NCI-H1417 treated with DMSO at 0.1 percent for 48 hours (cell line): ENCODE results near the gene GALNS.

Experiments
- DNase-seq: peaks from one replicate; lab custom pipeline; 2025; lab: John Stamatoyannopoulos, UW

The GALNS gene

DNA sequence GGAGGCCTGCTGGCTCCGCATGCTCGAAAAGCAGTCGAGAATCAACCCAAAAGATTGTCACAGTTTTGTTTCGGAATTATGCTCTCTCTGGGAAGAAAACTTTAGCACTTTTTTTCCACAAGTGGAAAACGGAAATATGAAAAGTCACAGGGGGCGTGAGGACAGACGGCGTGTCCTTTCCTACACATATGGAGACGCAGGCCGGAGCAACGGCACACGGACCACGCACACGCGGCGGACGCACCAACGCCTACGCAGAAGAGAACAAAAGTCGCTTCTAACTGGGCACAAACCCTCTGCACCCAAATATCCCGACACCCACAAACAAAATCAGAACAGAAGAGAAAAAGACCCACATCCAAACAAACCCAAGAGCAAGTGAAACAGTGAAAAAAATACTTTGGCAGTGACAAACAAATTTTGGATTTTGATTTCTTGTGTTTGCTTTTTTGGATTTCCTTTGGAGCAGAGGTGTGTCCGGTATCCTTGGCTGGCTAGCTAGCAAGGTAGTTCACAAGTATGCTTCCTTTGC, 19.0 kb upstream of the GALNS start:
- DNase-seq = no peak

DNA sequence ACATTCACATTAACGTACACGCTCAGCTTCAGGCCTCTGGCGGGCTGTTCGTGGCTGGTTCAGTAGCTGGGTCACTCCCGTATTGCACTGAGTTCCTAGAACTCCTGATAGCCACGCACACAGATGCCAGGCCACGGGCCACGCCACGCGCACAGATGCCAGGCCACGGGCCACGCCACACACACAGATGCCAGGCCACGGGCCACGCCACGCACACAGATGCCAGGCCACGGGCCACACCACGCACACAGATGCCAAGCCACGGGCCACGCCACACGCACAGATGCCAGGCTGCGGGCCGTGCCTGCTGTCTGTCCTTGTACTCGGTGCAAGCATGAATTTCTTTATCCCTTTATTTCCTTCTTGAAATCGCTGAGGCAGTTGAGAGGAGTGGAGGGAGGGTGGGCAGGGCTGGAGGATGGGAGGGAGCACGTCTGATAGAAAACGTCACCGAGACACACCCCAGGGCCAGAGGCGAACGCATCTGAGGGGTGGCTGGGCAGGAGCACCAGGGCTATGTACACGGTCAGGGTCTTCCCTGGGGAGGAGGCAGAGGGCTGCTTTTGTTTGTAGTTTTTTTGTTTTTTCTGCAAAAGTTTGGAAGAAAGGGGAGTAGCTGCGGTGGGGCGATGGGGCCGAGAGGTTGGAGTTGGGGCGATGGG, 18.3 kb upstream of the GALNS start:
- DNase-seq = no peak

DNA sequence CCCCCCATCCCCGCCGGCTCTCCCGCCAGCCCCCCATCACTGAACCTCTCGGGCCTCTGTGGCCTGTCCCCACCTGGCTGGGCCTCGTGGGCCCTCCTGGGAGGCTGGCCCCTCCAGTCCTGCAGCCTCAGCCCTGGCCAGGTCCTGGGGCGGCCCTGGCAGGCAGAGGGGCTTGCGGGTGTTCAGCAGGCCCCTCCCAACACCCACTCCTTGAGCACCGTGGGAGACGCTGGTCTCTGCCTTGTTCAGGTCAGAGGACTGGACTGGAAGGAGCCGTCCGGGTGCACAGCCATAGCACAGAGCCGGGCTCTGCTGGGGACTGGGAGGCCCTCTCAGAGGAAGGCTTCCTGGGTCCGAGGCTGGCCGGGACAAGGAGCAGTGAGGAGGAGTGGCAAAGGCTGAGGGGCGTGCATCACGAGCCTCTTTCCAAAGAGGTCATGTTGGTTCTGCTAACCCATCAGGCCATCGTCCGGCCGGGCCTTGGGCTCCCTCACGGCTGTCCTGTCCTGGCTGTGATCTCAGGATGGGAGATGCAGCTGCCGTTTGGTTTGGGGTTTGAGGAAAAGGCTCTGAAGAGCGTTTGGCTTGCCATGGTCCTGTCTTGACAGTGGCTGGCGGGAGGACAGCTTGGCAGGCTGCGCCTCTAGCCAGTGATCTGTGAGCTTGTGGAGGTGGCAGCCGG, 16.0 kb upstream of the GALNS start:
- DNase-seq = no peak

DNA sequence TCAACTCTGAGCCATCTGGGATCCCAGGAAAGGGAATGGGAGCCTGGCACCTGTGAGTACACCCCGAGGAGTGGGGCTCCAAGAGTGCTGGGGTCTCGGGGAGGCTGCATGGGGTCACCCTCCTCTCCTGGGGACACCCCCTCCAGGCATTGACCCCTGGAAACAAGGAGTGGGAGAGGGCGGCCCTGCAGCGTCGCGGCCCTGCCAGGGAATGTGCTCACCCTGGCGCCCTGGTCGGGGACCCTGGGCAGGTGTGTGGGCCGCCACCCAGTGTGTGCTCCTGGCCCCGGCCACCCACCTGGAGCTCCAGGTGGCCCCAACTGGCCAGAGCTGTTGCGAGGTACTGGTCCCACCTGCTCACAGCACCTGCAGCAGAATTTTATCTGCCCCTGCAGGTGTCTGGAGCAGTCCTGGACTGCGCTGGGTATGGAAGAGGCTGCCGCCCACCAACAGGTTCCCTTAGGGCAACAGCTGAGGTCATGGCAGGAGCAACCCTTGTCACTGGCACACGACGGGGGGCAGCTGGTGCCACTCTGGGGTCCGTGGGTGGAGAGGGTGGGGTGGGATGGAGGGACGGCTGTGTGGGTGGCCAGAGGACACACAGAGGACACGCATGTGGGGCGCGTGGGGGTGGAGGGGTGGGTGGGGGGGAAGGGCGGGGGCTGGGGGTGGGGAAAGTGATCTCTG, 15.1 kb upstream of the GALNS start:
- no peak for DNase-seq

DNA sequence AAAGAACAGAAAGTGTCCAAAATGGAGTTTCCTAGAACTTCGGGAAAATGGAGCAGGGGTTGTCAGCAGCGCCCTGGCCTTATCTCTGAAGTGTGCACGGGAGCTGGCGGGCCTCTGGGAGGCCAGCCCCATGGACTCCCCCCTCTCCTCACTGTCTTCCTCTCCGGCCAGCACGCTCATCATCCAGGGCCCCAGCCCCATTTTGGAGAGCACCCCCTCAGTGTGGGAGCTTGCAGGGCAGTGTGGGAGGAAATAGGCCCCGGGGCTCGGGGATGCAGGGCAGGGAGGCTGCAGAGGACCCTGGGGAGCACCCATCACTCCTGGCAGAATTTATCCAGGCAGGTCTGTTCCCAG, 14.6 kb upstream of the GALNS start:
- DNase-seq = no peak

DNA sequence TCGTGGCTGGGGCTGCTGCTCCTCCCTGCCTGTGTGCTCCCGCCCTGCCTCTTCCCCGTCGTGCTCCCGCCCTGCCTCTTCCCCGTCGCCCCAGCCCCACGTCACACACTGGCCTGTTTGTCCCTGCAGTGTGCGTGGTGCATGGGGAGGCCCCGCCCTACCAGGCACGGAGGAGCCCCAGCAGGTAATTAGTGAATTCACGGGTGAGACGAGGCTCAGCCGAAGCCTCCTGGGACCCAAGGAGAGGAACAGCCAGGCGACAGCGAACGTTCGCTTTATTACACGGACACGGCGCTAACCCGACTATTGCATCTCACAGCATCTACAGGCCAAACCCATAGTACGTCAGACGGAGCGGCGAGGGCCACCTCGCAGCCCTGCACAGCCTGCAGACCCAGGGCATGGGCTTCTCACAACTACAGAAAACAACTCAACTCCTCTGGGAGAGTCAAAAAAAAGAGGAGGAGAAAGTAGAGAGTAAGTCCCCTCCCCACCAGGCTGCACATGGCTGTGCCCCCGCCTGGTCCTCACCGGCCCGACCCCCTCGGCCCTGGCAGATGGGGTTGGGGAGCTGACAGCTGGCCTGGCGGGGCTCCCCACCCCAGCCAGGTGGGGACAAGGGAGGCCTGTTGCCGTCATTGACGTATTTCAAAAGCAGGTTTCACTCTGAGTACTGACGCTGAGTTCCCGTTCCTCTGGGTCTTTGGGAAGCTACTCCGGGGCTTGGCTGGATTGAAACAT, 14.0 kb upstream of the GALNS start:
- no peak for DNase-seq

DNA sequence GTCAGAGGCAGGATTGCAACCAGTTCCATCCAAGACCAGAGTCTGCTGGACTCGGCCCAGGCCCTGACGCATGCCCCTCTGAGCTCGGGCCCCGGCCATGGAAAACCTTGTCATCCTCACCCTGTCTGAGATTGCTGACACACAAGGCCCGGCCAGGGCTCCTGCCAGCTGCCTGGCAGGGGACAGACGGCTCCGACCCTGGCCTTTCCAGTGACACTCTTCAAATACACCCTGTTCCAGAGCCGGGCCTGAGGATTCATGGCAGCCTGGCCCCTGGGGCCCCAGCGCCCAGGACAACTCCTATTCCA, 12.9 kb upstream of the GALNS start:
- DNase-seq = no peak

DNA sequence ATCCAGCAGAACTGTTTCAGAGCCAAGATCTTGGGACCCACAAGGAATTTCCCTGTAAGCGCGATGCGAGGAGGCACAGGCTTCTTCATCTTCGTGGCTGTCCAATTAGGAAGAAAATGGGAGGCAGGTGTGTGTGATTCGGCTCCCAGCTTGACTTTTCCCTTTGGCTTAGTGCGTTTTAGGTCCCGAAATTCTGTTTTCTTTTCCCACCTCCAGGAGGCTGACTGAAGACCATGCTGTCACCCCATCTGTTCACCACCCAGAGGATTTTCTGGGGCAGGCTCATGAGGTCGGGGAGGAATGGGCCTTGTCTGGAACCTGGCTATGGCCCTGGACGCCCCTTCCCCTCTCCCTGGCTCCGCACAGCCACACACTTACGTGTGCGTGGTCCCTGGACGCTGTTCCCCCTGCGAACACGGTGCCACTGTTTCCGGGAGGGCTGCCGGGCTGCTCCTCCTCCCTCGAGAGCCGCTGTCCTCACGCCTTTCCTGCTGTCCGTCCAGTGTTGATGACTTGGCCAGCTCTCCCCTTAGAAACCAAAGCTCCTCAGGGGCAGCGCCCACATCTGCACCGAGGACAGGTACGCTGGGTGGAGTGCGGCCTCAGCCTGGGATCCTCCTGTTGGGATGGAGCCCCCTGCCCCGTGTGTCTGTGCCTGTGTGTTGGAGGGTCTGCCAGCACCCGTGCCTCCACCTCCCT, 12.4 kb upstream of the GALNS start:
- DNase-seq = no peak

DNA sequence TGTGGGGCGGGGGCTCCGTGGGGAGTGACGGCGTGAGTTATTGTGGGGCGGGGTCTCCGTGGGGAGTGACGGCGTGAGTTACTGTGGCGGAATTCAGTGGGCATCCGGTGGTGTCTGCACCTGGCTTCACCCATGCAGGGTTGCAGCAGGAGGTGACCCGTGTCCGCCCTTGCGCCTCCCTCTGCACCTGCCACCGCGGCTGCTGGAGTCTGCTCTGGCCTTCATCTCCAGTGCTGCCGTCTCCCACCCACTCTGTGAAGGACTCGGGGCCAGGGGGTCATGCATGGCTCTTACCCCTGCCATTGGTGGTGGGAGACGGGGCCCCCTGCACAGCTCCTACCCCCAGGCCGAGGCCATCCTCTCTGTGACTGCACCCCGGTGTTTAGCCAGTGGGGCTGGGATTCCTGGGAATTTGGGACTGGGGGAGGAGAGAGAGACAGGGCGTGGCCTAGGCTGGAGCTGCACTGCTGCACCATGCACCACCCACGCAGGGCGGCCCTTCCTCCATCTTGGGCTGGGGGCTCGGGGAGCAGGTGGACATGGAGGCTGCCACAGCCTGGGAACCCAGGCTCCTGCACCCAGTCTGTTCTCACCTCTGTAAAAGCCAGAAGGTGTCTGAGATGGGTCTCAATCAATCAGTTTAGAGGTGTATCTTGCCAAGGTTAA, 11.0 kb upstream of the GALNS start:
- DNase-seq = no peak

DNA sequence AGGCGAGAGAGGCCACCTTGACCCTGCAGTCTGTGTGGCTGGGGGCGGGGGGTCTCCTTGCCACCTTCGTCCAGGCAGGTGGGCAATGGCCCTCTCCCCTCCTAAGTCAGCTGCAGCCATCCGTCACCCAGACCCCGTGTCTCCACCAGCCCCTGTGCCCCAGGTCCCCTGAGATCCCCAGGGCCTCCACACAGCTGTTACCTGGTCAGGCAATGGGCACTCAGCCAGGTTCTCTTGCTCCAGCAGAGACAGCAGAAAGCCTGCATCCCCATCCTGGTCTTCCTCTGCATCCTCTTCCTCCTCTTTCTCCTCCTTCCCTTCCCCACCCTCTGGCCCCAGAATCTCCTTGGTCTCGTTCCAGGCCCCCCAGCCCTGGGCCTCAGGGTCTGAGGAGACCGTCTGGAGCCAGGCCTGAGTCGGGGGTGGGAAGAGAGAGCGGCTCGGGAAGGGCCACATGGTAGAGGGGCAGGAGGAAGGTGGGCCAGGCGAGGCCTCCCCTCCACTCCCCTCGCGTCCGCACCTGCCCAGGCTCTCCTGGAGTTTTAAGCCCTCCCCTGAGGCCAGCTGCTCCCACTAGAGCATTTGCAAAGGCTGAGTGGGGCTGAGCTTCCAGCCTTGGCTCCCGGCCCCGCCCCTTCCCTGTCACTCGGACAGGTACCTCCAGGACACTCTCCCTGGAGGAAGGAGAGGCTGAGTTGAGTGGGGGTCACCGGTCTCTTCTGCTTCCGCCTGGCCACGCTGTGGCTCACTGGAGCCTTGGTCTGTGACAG, 9.6 kb upstream of the GALNS start, which contains the start of gene PABPN1L:
Gene PABPN1L, minus strand, starts transcription at position 510 of the 770 bp plus-strand sequence. Its CDS starts 54 bp downstream, at position 456.
- DNase-seq = no peak

DNA sequence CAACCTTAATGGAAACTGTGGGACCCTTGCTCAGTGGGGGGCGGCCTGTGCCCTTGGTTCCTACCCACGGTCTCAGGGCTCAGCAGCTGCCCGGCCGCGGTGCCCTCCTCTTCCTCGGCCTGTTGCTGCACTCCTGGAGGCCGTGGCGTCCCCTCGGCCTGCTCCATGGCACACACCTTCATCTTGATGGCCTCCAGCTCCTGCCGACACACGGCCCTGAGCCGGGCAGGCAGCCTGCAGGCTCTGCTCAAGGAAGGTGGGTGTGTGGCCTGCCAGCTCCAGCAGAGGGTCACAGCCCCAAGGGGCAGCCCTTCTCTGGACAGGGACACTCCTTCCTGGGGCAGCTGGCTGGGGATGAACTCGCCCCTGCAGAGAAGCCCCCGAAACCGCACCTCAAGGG, 9.0 kb upstream of the GALNS start:
- DNase-seq = no peak

DNA sequence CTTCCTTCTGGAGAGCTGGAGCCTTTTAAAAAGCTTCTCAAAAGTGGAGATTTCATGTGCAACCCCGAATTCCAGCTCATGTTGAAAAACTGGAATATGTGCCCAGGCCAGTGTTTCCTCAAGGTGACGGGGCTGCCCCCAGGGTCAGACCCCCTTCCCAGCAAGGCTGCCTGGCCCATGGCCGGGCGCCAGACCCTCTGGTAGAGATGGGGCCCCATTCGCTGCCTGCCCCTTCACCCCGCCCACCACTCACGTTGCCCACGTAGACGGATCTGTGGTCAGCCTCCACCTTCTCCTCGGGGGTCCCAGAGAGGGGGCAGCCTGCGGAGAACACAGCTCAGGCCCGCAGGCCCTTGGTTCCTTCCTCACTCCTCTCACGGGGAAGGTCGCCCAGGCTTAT, 8.6 kb upstream of the GALNS start:
- DNase-seq = no peak

DNA sequence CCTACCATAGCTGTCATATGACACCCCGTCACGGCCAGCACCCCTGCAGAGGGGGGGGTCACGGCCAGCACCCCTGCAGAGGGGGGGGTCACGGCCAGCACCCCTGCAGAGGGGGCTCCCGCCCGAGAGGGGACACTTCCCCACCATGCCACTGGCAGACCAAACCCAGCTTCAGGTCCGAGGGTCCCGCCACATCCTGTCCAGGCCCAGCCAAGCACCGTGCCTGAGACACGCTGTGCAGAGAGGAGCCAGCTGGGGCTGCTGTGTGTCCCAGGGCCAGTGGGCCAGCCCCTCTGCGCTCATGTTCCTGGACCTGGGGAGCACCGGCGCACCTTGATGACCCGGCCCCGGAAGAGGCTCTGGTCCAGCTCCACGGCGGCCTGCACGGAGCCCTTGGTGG, 7.8 kb upstream of the GALNS start:
- DNase-seq = no peak

DNA sequence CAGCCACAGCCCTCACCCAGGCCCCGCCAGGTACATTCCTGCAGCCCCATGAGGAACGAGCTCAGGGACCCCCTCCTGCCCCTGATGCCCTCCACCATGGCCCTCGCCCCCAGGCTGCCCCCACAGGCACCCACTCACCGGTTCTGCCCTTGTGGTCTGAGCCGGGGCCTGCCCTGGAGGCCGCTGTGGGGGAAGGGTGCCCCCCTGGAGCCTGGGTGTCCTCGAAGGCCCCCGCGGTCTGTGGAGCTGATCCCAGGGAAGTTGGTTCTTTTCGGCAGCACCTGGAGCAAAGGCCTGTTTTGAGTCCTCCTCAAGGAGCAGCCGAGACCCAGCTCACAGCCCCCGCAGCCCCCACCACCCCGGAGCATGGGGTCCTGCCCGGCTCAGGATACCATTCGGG, 7.4 kb upstream of the GALNS start:
- no peak for DNase-seq

DNA sequence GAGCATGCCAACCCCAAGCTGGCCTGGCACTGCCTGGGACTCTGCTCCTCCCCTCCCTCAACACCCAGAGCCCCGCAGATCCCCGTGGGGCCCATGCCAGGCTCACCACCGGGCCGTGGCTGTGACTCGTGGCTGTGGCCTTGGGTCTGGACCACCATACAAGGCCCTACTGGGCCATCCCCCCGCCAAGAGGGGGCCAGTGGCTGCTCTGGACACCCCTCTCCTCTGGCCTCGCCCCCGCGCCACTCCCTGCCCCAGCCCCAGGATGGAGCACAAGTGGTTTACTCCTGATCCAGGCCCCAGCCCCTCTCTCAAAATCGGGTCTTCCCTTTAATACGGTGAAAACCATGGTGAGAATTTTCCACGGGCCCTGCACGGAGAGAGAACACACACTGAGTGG, 6.7 kb upstream of the GALNS start:
- no peak for DNase-seq

DNA sequence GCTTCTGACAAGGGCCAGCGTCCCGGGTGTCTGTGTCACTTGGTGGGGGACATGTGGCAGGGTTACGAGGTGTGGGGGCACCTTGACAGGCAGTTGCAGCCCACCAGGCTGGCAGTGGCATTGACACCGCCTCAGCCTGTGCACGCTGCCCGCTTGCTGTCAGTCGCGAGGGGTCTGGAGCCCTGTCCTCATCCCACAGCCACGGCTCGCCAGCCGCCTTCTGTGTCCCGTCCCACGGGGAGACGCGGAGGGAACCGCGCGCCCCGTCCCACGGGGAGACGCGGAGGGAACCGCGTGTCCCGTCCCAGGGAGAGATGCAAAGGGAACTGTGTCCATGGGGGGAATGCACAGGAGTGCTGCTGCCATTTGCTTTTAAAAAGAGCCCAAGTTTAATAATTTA, 6.2 kb upstream of the GALNS start:
- no peak for DNase-seq

DNA sequence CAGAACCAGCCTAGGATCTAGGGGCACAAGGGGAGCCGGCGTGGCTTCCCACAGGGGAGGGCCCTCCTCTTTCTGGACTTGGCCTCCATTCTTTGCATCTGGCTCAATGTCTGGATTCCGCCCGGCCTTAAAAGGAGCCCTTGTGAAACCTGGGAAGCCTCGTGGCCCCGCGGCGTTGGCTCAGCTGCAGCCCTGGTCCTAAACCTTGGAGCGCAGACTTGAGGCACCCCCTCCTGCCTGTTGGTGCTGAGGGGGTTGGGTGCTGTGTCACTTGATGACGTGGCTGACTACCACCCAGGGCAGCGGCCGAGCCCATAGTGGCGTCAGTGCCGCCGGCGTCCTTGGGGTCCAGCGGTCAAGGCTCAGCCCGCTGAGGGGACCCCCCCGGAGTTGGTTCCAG, 4.6 kb upstream of the GALNS start:
- no peak for DNase-seq

DNA sequence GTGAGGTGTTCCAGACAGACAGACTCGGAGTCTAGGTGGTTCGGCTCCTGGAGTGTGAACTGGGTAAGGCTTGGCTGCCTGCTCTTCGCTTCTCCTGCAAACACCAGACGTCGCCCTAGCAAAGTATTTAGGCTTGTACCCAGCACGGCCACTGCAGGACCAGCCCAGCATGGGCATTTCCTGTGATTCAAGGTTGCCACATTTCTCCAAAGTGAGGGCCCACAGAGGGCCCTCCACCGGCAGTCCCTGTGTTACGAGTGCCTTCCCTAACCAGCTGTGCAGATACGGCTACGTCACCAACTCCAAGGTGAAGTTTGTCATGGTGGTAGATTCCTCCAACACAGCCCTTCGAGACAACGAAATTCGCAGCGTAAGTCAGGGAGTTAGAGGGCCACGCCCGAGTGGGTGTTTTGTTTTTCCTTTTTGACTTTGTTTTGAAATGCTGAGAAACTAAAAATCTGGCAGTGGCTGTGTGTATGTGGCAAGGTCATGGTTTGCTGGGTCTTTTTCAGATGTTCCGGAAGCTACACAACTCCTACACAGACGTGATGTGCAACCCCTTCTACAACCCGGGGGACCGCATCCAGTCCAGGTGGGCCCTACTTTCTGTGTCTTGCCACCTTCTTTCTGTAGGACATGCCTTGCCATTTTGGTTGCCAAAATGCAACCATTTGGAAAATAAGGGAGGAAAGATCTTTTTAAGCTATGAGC, 2.8 kb upstream of the GALNS start:
- DNase-seq = no peak

DNA sequence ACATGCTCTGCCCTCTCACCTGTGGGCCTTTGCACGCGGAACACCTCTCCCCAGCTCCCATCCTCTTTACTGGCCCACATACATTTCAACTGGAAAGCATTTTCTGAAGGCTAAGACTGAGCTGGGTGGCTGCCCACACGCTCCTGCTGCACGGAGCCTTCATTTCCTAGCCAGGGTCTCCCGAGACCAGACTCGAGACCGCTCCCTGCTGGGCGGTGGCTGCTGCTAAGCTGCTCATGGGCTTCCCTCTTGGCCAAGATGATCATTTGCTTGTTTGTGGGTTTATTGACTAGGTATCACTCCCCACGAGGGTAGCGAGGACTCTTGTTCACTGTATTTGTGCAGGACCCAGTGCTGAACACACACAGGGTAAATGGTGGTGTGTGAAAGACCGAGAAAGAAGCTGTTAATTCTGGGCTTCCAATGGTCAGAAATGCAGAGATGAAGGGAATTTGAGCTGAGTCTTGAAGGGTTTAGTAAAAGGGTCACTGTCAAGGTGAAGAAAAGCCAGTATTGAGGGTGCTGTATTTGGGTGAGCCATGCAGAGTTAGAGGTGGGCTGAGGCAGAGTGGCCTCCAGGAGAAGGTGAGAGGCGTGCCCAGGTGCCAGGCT, 1.1 kb upstream of the GALNS start:
- DNase-seq = no peak
